HG03571 (cell line): Measurements from ENCODE around the gene CDPF1.

Experiments
- ATAC-seq: cut with Tn5 transposase; IDR thresholded peaks from one replicate; pipeline ENCODE4 v1.9.1; 2021; ENCODE audit not compliant: unreplicated experiment

The CDPF1 gene

DNA sequence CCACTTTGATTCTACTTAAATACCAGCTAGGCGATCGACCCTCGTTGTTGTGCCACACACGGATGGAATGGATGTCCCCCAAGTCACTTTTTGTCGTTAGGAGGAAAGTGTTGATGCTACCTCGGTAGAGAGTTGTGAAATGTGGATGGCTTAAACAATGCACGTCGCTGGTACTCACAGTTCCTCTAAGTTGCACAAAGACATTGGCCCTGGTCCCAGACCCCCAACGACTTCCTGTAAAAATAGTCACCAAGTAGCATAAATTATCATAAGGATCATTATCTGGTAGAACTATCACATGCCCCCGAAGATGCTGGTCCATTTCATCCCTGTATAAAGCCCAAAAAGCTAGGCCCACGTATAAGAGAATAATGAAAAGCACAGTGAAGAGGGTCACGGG lies 9.3 kb upstream of the CDPF1 start:
- ATAC-seq, result no peak

DNA sequence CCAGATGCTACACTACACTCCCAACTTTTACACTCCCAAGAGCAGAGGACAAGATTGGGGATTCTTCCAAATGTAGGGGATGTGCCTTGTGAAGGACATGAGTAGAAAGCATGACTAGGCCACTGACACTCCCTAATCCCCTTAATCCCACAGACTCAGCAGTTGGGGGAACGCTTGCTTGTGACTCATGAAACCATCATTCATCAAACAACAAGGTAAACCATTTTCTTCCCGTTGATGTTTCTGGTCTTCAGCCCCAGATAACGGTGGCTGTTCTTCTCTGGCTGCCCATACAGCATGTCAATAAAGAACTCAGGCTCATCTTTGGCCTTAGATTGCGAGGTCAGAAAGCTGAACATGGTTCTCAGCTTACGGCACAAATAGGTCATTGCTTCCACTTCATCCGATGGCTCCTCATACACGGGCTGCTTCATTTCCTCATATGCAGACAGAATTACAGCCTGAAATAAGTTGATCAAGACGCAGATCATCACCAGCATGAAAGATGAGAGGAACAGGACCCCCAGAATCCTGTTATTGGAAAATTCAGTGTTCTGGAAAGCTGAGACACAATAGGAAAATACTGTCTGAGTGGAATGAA lies 6.4 kb upstream of the CDPF1 start:
- ATAC-seq, result no peak

DNA sequence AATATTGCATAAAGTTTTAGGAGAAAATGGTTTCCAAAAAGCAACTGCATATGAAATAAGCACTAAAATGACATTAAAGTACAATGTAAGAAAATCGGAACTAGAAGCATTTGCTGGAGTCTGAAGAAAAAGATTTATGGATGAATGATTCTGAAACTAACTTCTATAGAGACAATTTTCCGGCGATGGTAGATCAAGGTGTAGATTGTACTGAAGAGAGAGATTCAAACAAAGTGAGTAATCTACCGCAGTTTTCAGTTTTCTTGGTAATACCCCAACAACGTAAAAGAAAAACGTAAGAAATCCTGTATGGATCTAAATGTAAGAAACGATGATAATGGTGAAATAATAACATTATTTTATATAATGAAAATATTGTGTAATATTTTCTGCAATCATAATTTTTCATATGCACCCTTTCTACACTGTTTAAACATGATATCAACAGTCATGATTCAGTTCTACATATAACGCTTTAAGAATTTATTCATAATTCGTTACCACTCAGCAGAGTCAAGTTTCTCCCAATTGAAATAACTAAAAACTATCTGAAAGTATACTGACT lies 1.8 kb upstream of the CDPF1 start:
- no peak for ATAC-seq

DNA sequence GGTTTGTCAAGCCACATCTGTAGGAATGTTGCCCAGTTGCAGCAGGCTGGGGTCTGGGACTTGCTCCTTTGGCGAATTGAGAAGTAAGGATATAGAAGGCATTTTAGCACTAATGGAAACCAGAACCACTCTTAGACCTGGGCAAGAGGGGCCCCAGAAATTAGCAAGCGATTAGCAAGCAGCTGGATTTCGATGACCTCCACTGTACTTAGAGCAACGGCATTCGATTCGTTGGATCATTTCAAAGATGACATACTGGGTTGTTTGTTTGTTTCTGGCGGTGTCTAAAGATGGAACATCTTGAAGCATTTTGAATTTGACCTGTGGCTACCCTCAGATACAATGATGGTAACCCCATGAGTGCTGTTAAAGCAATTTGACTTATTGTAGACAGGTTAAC lies 1.2 kb upstream of the CDPF1 start:
- ATAC-seq, result no peak

DNA sequence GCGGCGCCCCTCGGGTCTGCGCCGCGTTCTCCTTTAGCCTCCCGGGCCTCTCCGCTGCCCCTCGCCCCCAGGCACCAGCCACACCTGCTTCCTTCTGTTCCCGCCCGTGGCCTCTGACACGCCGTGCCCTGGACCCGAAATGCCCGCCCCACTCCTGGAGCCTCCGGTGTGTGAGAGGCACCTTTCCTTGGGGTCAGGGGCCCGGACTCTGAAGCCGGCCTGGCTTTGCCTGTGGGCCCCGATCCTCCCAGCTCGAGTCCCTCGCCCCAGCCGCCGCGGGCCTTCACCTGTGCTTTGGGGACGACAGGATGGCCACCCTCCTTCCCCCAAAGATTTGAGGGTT lies 661 bp upstream of the CDPF1 start:
- ATAC-seq, result peak; percentile 21

DNA sequence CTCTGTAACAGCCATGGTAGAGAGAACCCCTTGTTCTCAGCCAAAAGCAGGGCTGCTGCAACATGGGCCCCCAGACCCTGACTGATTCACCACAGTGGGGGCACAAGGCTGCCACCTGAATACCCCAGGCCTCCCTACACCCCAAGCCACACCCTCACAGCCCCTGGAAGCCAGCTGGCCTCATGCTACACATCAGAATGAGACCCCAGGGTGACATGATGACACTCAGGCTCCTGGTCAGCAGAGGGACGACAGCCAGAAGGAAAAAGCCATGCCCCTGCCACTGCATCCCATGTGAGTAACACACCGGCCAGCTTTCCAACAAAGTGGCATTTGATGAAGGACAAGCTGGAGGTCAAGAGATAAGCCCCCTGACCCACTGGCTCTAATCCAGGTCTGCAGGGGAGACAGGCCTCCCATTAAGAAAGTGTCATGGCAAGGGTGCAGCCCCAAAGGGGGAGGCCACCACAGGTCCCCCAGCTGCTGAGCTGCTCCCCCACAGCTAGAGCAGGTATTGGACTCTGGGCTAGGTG lies 2.6 kb downstream of the CDPF1 start:
- ATAC-seq, result no peak

DNA sequence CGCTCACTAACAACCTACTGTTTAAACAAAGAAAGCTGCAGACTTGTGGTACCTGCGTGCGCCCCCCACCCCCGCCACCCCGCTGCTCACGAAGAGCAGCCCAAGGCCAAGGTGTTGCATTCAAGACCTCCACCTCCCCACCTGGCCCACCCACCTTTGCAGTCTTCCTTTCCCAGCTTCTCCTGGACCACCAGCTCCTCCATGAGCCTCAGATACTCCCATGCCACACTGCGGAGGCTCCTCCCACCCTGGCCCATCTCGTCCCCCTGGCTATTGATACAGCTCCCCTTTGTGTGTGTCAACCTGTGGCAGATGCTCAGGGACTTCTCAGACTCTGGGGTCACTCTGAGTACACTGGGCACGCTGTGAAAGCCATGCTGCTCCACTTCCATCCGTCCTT lies 3.9 kb downstream of the CDPF1 start:
- no peak for ATAC-seq

DNA sequence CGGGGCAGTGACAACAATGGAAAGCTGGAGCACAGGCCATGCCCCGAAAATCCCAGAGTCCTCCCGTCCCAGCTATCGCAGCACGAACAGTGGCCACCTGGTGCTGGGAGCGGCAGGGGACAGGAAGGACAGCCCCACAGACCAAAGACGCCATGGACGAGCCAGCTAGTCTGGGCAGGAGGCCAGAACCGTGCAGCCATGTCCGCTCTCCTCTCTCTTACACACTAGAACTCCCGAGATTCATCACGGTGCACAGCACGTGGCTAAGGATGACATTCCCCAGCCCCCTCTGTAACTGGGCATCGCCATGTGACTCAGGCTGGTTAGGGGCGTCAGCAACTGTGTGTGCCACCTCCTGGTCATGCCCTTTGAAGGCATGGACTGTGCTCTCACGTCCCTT lies 4.6 kb downstream of the CDPF1 start:
- ATAC-seq, result no peak

DNA sequence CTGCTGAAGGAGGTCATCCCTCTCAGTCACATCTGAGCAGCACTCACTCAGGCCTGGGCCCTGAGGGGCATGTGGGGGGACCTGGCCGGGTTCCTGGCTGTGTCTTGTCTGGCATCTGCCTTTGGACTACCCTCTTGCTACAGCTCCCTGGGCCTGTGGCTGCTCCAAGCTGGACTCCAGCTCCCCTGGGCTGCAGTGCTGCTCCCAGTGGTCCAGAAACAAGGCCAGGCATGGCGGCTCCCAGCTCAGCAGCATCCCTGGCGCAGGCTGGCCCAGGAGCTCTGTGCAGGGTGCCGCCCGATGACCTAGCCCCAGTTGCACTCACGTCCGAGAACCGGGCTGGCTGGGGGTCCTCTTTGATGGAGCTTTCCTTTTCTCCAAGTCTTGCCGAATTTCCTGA lies 5.3 kb downstream of the CDPF1 start:
- no peak for ATAC-seq

DNA sequence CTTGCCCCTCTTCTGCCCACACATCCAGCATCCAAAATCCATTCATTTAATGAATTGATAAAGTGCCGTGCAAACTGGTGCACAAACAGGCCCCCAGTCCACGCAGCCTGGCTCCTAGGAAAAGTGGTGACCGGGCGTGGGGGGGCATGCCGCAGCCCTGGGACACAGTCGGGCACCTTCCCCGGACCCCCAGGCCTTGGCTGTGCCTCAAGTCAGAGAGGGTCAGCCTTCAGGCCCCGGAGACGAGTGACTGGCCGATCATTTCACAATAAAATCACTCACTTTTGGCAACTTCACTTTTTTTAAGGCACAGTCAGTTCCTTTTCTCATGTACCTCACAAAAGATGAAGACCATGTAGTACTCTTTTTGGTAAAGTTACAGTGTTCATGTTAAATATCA lies 8.0 kb downstream of the CDPF1 start:
- no peak for ATAC-seq

DNA sequence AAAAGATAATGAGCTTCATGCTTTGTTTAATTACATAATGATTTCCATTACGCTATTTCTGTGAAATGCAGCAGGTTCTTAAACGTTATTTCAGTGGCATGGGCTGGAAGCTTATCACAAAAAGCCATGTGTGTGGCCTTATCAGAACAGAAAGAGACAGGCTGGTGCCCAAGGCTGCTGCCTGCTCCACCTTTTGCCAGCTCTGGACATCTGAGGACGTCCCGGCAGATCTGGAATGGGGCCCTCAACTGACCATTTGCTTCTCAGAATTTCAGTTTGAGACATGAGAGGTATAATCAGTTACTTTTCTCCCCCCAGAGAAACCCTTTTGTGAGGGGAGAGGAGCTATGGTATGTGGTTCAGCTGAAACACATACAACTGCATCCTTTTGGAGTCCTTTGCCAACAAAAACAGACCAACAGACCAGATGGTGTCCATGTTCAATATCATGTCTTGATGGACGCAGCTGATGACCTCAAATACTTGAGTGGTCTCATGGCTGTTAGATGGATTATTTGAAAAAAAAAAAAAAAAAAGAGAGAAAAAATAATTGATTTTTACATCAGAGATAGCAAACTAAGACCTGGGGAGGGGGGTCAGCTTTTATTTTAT lies 8.6 kb downstream of the CDPF1 start:
- no peak for ATAC-seq

DNA sequence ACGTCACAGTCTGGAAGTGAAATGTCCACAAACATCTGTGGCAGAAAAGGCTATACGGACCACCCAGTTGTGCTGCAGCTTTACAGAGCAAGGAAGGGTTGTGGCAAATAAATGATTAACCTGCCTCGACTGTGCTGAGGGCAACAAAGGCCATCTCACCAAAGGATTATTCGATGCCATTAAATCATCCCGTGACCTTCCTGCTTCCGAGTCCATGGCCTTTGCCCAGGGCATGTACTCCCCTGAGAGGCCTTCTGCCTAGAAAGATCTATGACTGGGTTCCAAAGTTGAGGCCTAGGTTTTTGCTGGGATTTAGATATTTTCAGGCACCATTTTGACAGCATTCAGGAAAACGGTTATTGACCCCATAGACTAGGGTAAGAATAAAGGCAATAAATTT lies 9.2 kb downstream of the CDPF1 start:
- no peak for ATAC-seq

DNA sequence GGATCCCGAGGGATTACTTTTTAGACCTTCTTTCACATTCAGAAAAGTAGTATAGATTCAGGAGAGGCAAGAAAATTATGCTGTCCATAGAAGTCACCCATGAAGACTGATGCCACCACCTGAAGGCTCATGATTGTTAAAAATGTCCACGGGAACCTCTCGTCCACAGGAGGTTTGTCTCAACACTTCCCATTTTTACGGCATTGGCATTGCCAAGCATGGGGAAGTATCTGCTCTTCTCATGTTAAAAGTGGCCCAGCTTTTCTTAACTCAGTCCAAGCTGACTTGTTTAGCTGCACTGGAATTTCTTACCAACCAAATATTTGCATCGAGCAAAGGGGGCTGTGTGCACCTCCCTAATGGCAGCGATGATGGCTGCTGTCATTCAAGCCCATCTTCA lies 9.6 kb downstream of the CDPF1 start:
- ATAC-seq, result no peak

DNA sequence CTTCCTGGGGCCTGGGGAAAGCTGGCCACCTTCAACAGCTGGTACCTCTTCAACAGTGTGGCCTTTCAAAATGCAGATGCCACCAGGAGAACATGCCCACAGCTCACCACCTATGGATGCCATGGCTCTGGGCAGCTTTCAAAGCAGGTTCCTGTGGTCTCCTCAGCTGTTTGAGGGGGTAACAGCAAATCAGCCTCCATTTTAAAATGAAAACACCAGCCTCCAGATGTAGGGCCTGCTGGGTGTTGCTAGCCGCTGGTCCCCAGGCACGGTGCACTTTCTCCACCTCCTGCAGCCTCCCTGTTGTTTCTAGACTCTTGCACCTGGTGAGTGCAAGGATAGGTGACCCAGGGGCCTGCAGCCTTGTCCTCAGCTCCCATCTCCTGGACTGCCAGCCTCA lies 10.0 kb downstream of the CDPF1 start:
- no peak for ATAC-seq

DNA sequence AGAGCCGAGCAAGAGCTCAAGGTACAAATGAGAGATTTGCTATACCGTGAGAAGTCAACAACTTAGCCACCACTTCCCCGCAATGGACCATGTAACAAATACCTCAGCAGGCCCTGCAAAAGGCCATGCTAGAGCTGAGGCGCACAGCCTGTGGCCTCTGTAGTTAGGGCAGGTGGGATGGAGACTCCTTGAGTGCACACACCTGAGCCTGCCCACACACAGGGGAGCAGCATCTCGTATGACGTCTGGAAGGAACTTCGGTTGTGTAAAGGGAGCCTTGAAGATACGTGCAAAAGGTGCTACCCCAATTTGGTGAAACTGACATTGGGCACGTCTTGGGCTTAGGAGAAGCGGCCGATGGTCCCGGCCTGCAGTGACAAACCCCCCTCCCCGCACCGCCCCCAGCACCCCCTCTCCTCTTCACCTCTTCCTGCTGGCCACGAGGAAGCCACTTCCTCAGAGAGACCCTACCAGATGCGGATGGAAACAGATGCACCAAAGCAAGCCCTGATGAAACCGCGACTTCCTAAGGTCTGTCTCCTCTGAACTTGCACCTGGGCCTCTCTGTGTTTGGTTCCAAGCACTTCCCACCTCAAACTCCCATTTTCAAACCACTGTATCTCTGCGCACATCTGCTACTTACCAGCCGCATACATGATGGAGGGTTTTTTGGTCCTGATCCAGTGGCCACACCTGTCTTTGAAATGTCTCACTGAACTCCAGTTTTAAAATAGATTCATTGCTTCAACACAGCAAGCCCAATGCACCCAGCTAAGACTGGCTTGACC lies 10.6 kb downstream of the CDPF1 start:
- ATAC-seq, result no peak

DNA sequence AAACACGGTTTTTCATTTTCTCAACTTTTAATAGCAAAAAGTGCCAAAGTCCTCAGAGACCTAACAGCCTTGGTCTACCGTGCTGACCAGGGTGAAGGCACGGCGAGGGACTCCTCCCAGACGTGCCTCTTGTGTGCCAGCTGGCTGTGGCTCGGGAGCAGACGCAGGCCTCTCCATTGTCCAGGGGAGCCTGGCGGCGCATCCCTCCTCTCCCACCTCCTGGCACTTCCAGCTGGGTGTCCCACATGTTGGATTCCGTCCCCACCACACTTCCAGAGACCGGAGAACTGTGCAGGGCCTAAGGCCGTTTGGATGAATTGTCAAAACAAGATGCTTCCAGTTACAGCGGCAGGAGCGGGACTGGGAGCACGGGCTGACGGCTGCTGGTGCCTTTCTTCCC lies 11.6 kb downstream of the CDPF1 start:
- no peak for ATAC-seq

DNA sequence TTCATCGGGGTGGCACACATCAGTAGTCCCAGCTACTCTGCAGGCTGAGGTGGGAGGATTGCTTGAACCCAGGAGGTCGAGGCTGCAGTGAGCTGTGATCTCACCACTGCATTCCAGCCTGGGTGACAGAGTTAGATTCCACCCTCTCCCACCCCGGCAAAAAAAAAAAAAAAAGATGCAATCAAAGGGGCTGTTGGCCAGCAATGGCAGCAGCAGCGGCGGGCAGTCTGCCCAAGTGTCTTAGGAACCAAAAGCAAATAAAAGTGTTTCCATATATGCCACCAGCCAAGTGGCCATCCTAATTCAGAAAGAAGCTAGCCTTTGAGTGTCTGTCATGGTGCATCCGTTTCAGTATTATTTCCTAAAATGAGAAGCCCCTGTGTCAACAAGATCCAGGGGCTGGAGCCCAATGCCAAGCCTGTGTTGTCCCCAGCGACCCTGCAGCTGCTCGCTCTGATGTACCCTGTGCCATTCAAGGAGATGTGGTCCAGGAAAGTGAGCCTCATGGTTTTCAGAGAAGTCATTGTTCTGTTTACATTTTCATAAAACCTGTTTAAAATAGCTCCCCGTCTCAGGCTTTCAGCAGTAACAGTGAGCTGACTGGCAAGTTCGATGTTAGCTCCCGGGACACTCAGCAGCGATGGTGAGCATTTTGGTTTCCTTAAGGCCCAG lies 12.5 kb downstream of the CDPF1 start:
- ATAC-seq, result no peak

DNA sequence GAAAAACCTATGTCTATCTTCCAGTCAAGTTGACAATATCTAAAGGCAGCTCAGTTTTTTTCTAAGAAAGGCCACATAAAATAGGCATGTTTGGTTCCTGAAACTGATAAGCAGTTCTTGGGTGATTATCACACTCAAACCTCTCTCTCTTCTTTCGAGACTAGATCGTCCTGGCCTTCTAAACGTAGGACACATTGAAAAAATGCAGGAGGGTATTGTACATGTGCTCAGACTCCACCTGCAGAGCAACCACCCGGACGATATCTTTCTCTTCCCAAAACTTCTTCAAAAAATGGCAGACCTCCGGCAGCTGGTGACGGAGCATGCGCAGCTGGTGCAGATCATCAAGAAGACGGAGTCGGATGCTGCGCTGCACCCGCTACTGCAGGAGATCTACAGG lies 15.1 kb downstream of the CDPF1 start:
- no peak for ATAC-seq

DNA sequence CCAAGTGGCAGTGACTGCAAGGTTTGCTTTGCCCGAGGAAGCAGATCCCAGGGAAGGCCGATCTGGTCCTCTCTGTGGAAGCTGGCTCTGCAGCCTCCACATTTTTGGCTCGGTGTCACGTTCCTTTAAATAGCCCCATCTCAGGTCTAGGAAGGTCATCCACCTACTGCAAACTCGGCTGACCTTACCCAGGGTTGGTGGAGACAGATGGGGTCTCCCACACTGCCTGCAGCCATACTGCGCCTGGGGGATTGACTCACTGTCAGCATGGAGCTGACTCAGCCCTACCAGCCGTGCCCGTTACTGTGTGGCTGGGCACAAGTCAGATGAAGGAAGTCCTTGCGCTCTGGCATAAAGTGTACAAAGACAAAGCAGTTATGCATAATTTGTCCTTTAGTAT lies 16.9 kb downstream of the CDPF1 start:
- no peak for ATAC-seq

DNA sequence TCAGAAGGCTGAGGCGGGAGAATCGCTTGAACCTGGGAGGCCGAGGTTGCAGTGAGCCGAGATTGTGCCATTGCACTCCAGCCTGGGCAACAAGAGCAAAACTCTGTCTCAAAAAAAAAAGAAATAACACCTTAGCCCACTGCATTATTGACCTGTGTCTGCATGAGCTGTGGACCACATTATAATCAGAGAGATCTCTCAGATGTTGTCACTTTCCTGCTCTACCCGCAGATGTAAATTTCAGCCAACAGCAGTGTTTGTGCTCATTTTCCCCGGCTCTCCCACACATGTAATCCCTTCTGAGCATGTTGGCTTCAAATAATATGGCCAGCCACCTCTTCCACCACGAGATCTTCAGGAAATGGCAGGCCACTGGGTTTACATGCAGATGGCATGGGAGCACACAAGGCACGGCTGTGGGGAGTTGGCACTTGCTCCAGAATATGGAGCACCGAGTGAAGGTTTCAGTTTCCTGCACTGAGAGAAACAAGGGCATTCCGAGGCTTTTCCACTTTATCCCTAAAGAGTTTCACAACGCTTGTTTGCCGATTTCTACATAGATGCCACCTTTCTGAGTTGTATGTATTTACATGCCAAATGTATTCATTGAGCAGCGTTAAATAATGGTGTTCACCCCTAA lies 19.7 kb downstream of the CDPF1 start:
- ATAC-seq, result no peak

DNA sequence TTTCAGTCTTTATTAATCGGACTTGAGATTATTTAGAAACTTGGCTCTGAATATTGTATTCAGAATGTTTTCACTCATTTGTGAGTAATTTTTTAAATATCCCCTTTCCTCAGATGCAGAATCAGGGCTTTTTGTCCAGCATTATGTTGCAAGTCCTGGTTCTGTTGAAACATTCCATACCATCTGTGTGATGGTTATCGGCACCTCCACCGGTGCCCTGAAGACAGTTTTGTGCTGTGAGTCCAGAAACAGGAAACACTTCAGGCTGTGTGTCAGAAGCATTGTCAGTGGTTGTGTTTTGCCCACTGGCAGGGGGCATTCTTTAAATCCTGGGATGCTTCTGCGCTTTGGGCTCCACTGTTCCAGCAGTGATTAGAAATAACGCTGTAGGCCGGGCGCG lies 20.4 kb downstream of the CDPF1 start:
- ATAC-seq, result no peak
